ENCODE results near the gene HOXD9. TPM values are rescaled to one million over a fixed set of nuclear protein-coding genes. Genes with fewer than 3 reads are reported as not detected.

HOXD9 gene
- total RNA-seq, 1 experiment from 2014 or later, result not detected

GRCh38 chr2:176140513-176141317 lies 18.2 kb downstream of the HOXD9 start:
- Histone ChIP-seq H4K91ac (ENCODE audit: insufficient read length, low read depth, low read length) (no peak overlapping the region), H2BK120ac (ENCODE audit: low read depth, low read length, poor library complexity, severe bottlenecking) (no peak overlapping the region), H3K9me3 (ENCODE audit: control insufficient read depth, low read depth, low read length) (no peaks in the 10 kb centered on the region), H2AFZ (ENCODE audit: low read length) (no peak overlapping the region), H4K8ac (replicated peaks; ENCODE audit: insufficient read length, low read depth, low read length) (no peak overlapping the region), H3K23me2 (ENCODE audit: insufficient read length, low read depth, low read length, poor library complexity, severe bottlenecking) (peaks cover 8% of the 10 kb centered on the region), H3K4me1 (ENCODE audit: insufficient read depth, low read length) (no peaks in the 10 kb centered on the region), H2AK5ac (ENCODE audit: insufficient read length, low read length) (no peak overlapping the region), H4K20me1 (ENCODE audit: control insufficient read depth, insufficient read depth, insufficient read length) (no peaks in the 10 kb centered on the region), H3K79me1 (ENCODE audit: insufficient read depth, low read depth, low read length, poor library complexity, severe bottlenecking) (no peaks in the 10 kb centered on the region), H3K4ac (ENCODE audit: low read depth, low read length) (no peak overlapping the region), H2BK15ac (ENCODE audit: low read depth, low read length) (no peak overlapping the region), H3K79me2 (ENCODE audit: insufficient read depth, low read length) (no peaks in the 10 kb centered on the region), H3K9ac (ENCODE audit: extremely low read depth, insufficient read length, low read length) (no peak overlapping the region), H3K27me3 (ENCODE audit: insufficient read depth, low read length) (peaks cover 85% of the 10 kb centered on the region), H3K23ac (ENCODE audit: insufficient read length, low read depth, low read length) (no peak overlapping the region), H3K4me2 (ENCODE audit: insufficient read depth, insufficient read length, low read length) (peak overlapping the region; percentile 30), H3K14ac (ENCODE audit: insufficient read depth, low read length) (peak overlapping the region; percentile 54; the same call in 1 of the 2 replicates), H3K18ac (ENCODE audit: insufficient read length, low read depth, low read length) (no peak overlapping the region), H3T11ph (ENCODE audit: low read length) (no peak overlapping the region), H3K27ac (ENCODE audit: insufficient read length, low read depth, low read length) (no peak overlapping the region), H2BK12ac (ENCODE audit: insufficient read length, low read depth, low read length) (no peak overlapping the region), H4K5ac (ENCODE audit: insufficient read length, low read depth, low read length) (no peak overlapping the region), H2BK5ac (ENCODE audit: insufficient read length, low read length) (no peak overlapping the region), H3K56ac (ENCODE audit: insufficient read length, low read depth, low read length) (no peak overlapping the region), H2BK20ac (ENCODE audit: low read depth, low read length, poor library complexity, severe bottlenecking) (no peak overlapping the region)
- WGBS (ENCODE audit: extremely low coverage, insufficient read length, low lambda C conversion rate), result no CpG with 5 or more reads among the region's 48 CpGs
- Mint-ChIP-seq H3K4me1 (peaks cover 2 to 10% of the 10 kb centered on the region in 2 experiments; a peak in 3 of 4 replicates), H3K27me3 (ENCODE audit: low read depth) (peaks cover 98% of the 10 kb centered on the region), H3K36me3 (ENCODE audit: insufficient read depth in 1 of 3, low read depth in 3 of 3) (no peaks in the 10 kb centered on the region), H3K4me3 (peak overlapping the region; percentile 52 to 74), H3K9me3 (peaks cover 0 to 6% of the 10 kb centered on the region in 2 experiments; a peak in 3 of 5 replicates), H3K27ac (no peak overlapping the region)
- peak; percentile 88 for DNase-seq
- TF ChIP-seq CTCF (conservative IDR thresholded peaks at IDR 0.05), result peak; percentile 99

Data from H9 (cell line).